GM18519 (cell line): Measurements from ENCODE around the gene IFNL4.

Source experiments
- ATAC-seq: cut with Tn5 transposase; IDR thresholded peaks from one replicate; pipeline ENCODE4 v1.9.1; 2021; ENCODE audit warnings: mild to moderate bottlenecking, moderate library complexity; ENCODE audit not compliant: unreplicated experiment, low FRiP score

IFNL4 gene

DNA sequence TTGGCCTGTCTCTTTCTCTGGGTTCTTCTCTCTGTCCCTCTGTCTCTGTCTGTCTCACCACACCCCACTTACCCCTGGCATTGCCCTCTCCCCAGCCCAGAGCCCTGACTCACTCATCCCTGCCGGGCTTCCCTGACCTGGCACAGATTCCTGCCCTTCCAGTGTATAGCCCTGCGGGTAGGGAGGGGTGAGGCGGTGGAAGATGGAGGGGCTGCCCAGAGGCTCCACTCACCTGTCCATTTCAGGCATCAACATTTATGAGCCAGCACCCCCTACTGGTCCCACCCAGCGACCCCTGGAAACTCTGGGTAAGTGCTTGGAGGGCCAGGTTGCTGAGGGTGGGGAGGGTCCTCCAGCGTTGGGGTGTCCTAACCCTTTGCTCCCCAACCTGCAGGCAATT is 50.8 kb downstream of the IFNL4 start:
- no peak for ATAC-seq

DNA sequence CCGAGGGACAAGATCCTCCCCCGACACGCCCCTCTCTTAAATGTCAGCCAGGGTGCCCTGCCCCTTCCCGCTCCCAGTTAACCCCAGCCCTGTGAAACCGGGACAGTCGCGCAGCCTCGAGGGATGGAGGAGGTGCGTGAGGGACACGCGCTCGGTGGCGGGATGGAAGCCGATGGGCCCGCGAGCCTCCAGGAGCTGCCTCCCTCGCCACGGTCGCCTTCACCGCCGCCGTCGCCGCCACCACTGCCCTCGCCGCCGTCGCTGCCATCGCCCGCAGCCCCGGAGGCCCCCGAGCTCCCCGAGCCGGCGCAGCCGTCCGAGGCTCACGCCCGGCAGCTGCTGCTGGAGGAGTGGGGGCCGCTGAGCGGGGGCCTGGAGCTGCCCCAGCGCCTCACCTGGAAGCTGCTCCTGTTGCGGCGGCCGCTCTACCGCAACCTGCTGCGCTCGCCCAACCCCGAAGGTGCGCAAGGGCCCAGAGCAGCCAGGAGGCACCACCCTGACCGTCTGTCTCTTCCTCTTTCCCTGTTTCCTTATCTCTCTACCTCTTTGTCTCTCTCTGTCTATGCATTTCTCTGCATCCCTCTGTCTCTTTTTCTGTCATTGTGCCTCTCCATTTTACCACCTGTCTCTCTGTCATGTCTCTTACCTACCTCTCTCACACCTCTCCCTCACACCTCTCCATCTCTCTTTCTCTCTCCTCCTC is 51.6 kb downstream of the IFNL4 start, which contains the start of gene NCCRP1:
Gene NCCRP1, plus strand, starts transcription at position 105 of the 703 bp plus-strand sequence. Its CDS starts 19 bp downstream, at position 124.
- no peak for ATAC-seq

- no peak for ATAC-seq
Observed at GRCh38 chr19:39196320-39196719, 52.3 kb downstream of the IFNL4 start.
